HUDEP-2 (cell line): ENCODE measurements around the gene ETV2.

Experiments
- DNase-seq, 76 experiments: peaks; one replicate each; lab custom pipeline; 2025; ENCODE audit not compliant: unreplicated experiment in 76 of 76; lab: John Stamatoyannopoulos, UW

ETV2 gene

GRCh38 chr19:35623327-35624010 is 18.1 kb upstream of the ETV2 start:
- no peak for DNase-seq

- no peak for DNase-seq
These were observed 13.3 kb upstream of the ETV2 start for GRCh38 chr19:35628264-35628564.

GRCh38 chr19:35628565-35629331 is 12.8 kb upstream of the ETV2 start, which contains the start of gene RBM42:
RBM42 (plus strand) TSS chr19:35629036; CDS start chr19:35629154, 118 bp downstream.
- peak; percentile 71 to 100 (median 99) for DNase-seq

GRCh38 chr19:35629332-35629633 is 12.3 kb upstream of the ETV2 start:
- DNase-seq = no peak

GRCh38 chr19:35633727-35634440 is 7.7 kb upstream of the ETV2 start:
- no peak for DNase-seq

- DNase-seq = no peak
These were observed 4.9 kb upstream of the ETV2 start for GRCh38 chr19:35636651-35637050.

GRCh38 chr19:35637165-35637564 is 4.4 kb upstream of the ETV2 start:
- DNase-seq = no peak

- no peak for DNase-seq
These were observed 2.3 kb upstream of the ETV2 start for GRCh38 chr19:35639321-35639639.

GRCh38 chr19:35639863-35640262 is 1.7 kb upstream of the ETV2 start:
- no peak for DNase-seq

- DNase-seq = no peak
These were observed 767 bp downstream of the ETV2 start for GRCh38 chr19:35642312-35642711.

- peak in 2 of 76 experiments; percentile 21 to 44 for DNase-seq
These were observed 1.3 kb downstream of the ETV2 start for GRCh38 chr19:35642798-35643254.

- peak in 75 of 76 experiments; percentile 41 to 100 (median 88) for DNase-seq
These were observed 2.0 kb downstream of the ETV2 start for GRCh38 chr19:35643255-35644205.

- DNase-seq = peak; percentile 81 to 100 (median 99)
These were observed 2.9 kb downstream of the ETV2 start for GRCh38 chr19:35644206-35644986.

GRCh38 chr19:35644987-35645679 is 3.6 kb downstream of the ETV2 start:
- peak in 71 of 76 experiments; percentile 14 to 91 (median 72) for DNase-seq

GRCh38 chr19:35645680-35646511 is 4.4 kb downstream of the ETV2 start:
- DNase-seq = no peak

GRCh38 chr19:35648017-35648961 is 6.7 kb downstream of the ETV2 start, which contains the start of gene COX6B1:
COX6B1 (plus strand) TSS chr19:35648323; CDS start chr19:35651244, 2,921 bp downstream.
- DNase-seq = peak in 75 of 76 experiments; percentile 70 to 99 (median 97)

- no peak for DNase-seq
These were observed 9.0 kb downstream of the ETV2 start for GRCh38 chr19:35650581-35650980.
